Lower leg skin (tissue), 3 donors: ENCODE results near the gene NOL4L.

ENCODE experiments used
- CTCF ChIP-seq, 3 donors: fragments of 450-650 bp; IDR thresholded peaks; one replicate each; pipeline ENCODE4 v1.5.1; 2016; ENCODE audit warnings: antibody characterized with exemption in 3 of 3, mild to moderate bottlenecking in 3 of 3, moderate library complexity in 2 of 3
- POLR2A ChIP-seq, 2 donors: fragments of 450-650 bp; IDR thresholded peaks; one replicate each; pipeline ENCODE4 v1.6.1; 2016 to 2017; ENCODE audit warnings: antibody characterized with exemption in 2 of 2, mild to moderate bottlenecking in 1 of 2, moderate library complexity in 1 of 2

DNA sequence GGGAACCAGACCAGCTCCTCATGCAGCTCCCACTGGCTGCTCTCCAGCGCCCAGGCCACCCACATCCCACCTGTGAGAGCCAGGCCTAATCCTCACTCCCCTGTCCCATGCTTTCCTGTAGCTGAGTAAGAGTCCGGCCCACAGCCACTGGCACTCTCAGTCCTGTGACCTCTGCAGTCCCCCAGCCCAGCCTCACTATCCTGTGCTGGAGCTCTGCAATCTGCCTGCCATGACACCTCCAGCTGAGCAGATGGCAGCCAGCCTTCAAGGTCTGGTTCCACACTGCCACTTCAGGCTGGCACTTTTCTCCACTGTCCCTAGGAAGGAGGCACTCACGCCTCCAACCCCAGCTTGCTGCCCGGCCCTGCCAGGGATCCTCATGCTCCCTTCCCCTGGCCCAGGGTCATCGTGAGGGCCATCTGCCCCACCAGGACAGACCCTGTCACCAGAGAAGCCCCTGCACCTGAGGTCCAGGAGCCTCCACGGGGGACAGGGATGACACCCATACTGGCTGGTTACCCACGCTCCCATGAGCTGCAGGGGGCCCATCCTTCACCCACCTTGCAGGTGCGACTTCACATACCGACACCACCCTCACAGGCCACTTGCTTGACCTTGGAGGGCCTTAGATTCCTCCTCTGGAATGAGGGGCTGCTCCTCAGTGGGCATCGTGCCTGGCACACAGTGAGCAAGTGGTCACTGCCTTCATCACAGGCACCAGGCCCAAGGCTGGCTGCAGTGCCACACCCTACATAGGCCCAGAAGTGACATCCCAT is 126.9 kb downstream of the NOL4L start:
- no peak for TF ChIP-seq CTCF (IDR thresholded peaks at IDR 0.05)
- TF ChIP-seq POLR2A (IDR thresholded peaks at IDR 0.05) = no peak
